ENCODE measurements around the gene SLC25A12.

The SLC25A12 gene

GRCh38 chr2:171893824-171894611 lies at the start of gene SLC25A12:
SLC25A12 (minus strand) TSS chr2:171894244; CDS start chr2:171894214, 30 bp downstream.
- H3K36me3 ChIP-seq (ENCODE audit: insufficient read depth, low read length) = peaks cover 17% of the 10 kb centered on the region; the same call in 1 of the 2 replicates
- TF ChIP-seq, protein P1, sequence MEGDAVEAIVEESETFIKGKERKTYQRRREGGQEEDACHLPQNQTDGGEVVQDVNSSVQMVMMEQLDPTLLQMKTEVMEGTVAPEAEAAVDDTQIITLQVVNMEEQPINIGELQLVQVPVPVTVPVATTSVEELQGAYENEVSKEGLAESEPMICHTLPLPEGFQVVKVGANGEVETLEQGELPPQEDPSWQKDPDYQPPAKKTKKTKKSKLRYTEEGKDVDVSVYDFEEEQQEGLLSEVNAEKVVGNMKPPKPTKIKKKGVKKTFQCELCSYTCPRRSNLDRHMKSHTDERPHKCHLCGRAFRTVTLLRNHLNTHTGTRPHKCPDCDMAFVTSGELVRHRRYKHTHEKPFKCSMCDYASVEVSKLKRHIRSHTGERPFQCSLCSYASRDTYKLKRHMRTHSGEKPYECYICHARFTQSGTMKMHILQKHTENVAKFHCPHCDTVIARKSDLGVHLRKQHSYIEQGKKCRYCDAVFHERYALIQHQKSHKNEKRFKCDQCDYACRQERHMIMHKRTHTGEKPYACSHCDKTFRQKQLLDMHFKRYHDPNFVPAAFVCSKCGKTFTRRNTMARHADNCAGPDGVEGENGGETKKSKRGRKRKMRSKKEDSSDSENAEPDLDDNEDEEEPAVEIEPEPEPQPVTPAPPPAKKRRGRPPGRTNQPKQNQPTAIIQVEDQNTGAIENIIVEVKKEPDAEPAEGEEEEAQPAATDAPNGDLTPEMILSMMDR (IDR thresholded peaks at IDR 0.05; ENCODE audit: borderline replicate concordance, extremely low read depth, low read length, poor library complexity, severe bottlenecking) = no peak
- TF ChIP-seq EZH2 (IDR thresholded peaks at IDR 0.05; ENCODE audit: borderline replicate concordance, low read depth, low read length, severe bottlenecking) = no peak
- no peaks in the 10 kb centered on the region for H4K20me1 ChIP-seq (ENCODE audit: insufficient read depth, low read length)
- H2AFZ ChIP-seq (ENCODE audit: low read depth, low read length) = peak within 1 kb of the TSS; percentile 96
- peak within 1 kb of the TSS; percentile 74 for H3K4me2 ChIP-seq (ENCODE audit: insufficient read depth, low read length)
- DNase-seq (peak; percentile 80), ATAC-seq (ENCODE audit: insufficient read depth, low read depth) (peak; percentile 95)
- peaks cover 22% of the 10 kb centered on the region for H3K4me1 ChIP-seq (ENCODE audit: insufficient read depth, low read length)
- peaks cover 39% of the 10 kb centered on the region for H3K79me2 ChIP-seq (ENCODE audit: insufficient read depth, low read length)
- H3K27ac ChIP-seq (ENCODE audit: low read length) = peak within 1 kb of the TSS; percentile 74
- peak within 1 kb of the TSS; percentile 76 to 78 for H3K4me3 ChIP-seq (ENCODE audit: low read depth in 1 of 2, low read length in 2 of 2)
- peak within 1 kb of the TSS; percentile 68 for H3K9ac ChIP-seq (ENCODE audit: low read depth, low read length)
- H3K27me3 ChIP-seq (ENCODE audit: insufficient read depth, low read length, poor library complexity) = no peaks in the 10 kb centered on the region
- H3K9me3 ChIP-seq (ENCODE audit: insufficient read depth, low read length, severe bottlenecking) = peaks cover 5% of the 10 kb centered on the region

GRCh38 chr2:171941316-171941699 lies 47.3 kb upstream of the SLC25A12 start:
- H4K20me1 ChIP-seq (ENCODE audit: insufficient read depth, low read length) = peaks cover 45% of the 10 kb centered on the region
- ATAC-seq (ENCODE audit: insufficient read depth, low read depth) (0 out of 3 replicates have a peak, but pooled peaks have one; percentile 29), DNase-seq (no peak)
- peaks cover 26% of the 10 kb centered on the region for H3K36me3 ChIP-seq (ENCODE audit: insufficient read depth, low read length)
- H3K9me3 ChIP-seq (ENCODE audit: insufficient read depth, low read length, severe bottlenecking) = no peaks in the 10 kb centered on the region
- no peaks in the 10 kb centered on the region for H3K27me3 ChIP-seq (ENCODE audit: insufficient read depth, low read length, poor library complexity)
- no peak overlapping the region for H2AFZ ChIP-seq (ENCODE audit: low read depth, low read length)
- H3K9ac ChIP-seq (ENCODE audit: low read depth, low read length) = no peak overlapping the region
- H3K4me1 ChIP-seq (ENCODE audit: insufficient read depth, low read length) = no peaks in the 10 kb centered on the region
- H3K27ac ChIP-seq (ENCODE audit: low read length) = no peak overlapping the region
- H3K4me2 ChIP-seq (ENCODE audit: insufficient read depth, low read length) = no peak overlapping the region
- H3K79me2 ChIP-seq (ENCODE audit: insufficient read depth, low read length) = peaks cover 98% of the 10 kb centered on the region
- no peak overlapping the region for H3K4me3 ChIP-seq (ENCODE audit: low read depth in 1 of 2, low read length in 2 of 2)
- TF ChIP-seq, protein P1 (IDR thresholded peaks at IDR 0.05; ENCODE audit: borderline replicate concordance, extremely low read depth, low read length, poor library complexity, severe bottlenecking) = no peak
- no peak for TF ChIP-seq EZH2 (IDR thresholded peaks at IDR 0.05; ENCODE audit: borderline replicate concordance, low read depth, low read length, severe bottlenecking)

DNA sequence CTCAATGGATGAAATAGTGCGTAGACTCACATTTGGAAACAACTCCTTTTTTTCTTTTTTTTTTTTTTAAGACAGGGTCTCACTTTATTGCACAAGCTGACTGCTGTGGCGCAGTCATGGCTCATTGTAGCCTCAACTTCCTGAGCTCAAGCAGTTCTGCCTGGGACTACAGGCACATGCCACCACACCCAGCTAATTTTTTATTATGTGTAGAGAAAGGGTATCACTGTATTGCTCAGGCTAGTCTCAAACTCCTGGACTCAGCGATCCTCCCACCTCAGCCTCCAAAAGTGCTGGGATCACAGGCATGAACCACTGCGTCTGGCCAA lies 45.7 kb upstream of the SLC25A12 start:
- no peak for TF ChIP-seq EZH2 (IDR thresholded peaks at IDR 0.05; ENCODE audit: borderline replicate concordance, low read depth, low read length, severe bottlenecking)
- TF ChIP-seq, protein P1 (IDR thresholded peaks at IDR 0.05; ENCODE audit: borderline replicate concordance, extremely low read depth, low read length, poor library complexity, severe bottlenecking) = no peak
- Histone ChIP-seq H3K9me3 (ENCODE audit: insufficient read depth, low read length, severe bottlenecking) (no peaks in the 10 kb centered on the region), H3K9ac (ENCODE audit: low read depth, low read length) (no peak overlapping the region), H3K4me2 (ENCODE audit: insufficient read depth, low read length) (no peak overlapping the region), H4K20me1 (ENCODE audit: insufficient read depth, low read length) (peaks cover 54% of the 10 kb centered on the region), H3K4me1 (ENCODE audit: insufficient read depth, low read length) (no peaks in the 10 kb centered on the region), H3K27me3 (ENCODE audit: insufficient read depth, low read length, poor library complexity) (no peaks in the 10 kb centered on the region), H3K4me3 (ENCODE audit: low read depth in 1 of 2, low read length in 2 of 2) (no peak overlapping the region), H3K79me2 (ENCODE audit: insufficient read depth, low read length) (peaks cover 99% of the 10 kb centered on the region), H2AFZ (ENCODE audit: low read depth, low read length) (no peak overlapping the region), H3K36me3 (ENCODE audit: insufficient read depth, low read length) (peaks cover 26% of the 10 kb centered on the region), H3K27ac (ENCODE audit: low read length) (no peak overlapping the region)
- ATAC-seq (ENCODE audit: insufficient read depth, low read depth) = no peak
- DNase-seq = no peak

Data from DND-41 (cell line).